H9 (cell line): ENCODE measurements around the gene LY6G5B. TPM values are rescaled to one million over a fixed set of nuclear protein-coding genes. Genes with fewer than 3 reads are reported as not detected.
A peak's percentile ranks its signal among the peaks of the same experiment; 100 is the strongest.

Source experiments
- DNase-seq: peaks from one replicate; pipeline ENCODE4 v3.0.0-alpha.2; 2017
- H2AFZ ChIP-seq: one replicate; pipeline ENCODE4 v1.6.1; 2013; ENCODE audit warnings: mild to moderate bottlenecking, low read length, control low read depth, moderate library complexity
- H2AK5ac ChIP-seq: 2 replicates; pipeline ENCODE4 v1.6.1; 2013; ENCODE audit warnings: low read length, control low read depth, mixed read lengths; ENCODE audit not compliant: insufficient read length
- H2BK120ac ChIP-seq: one replicate; pipeline ENCODE4 v1.6.1; 2013; ENCODE audit warnings: low read depth, mild to moderate bottlenecking, low read length, control low read depth, inconsistent platforms; ENCODE audit not compliant: poor library complexity, severe bottlenecking
- H2BK12ac ChIP-seq: 2 replicates; pipeline ENCODE4 v1.6.1; 2013; ENCODE audit warnings: low read length, control low read depth, mixed read lengths, low read depth; ENCODE audit not compliant: insufficient read length
- H2BK15ac ChIP-seq: 2 replicates; pipeline ENCODE4 v1.6.1; 2013; ENCODE audit warnings: low read depth, low read length, control low read depth
- H2BK20ac ChIP-seq: one replicate; pipeline ENCODE4 v1.6.1; 2013; ENCODE audit warnings: low read depth, mild to moderate bottlenecking, low read length, control low read depth, inconsistent platforms; ENCODE audit not compliant: poor library complexity, severe bottlenecking
- H2BK5ac ChIP-seq: 2 replicates; pipeline ENCODE4 v1.6.1; 2013; ENCODE audit warnings: low read length, control low read depth, mixed read lengths; ENCODE audit not compliant: insufficient read length
- H3K14ac ChIP-seq: 2 replicates; pipeline ENCODE4 v1.6.1; 2013; ENCODE audit warnings: low read length, control low read depth; ENCODE audit not compliant: insufficient read depth
- H3K18ac ChIP-seq: 2 replicates; pipeline ENCODE4 v1.6.1; 2013; ENCODE audit warnings: low read depth, mild to moderate bottlenecking, mixed read lengths, low read length, control low read depth; ENCODE audit not compliant: insufficient read length
- H3K23ac ChIP-seq: 2 replicates; pipeline ENCODE4 v1.6.1; 2013; ENCODE audit warnings: low read length, control low read depth, mixed read lengths, low read depth; ENCODE audit not compliant: insufficient read length
- H3K23me2 ChIP-seq: 2 replicates; pipeline ENCODE4 v1.6.1; 2013; ENCODE audit warnings: low read depth, mild to moderate bottlenecking, mixed read lengths, low read length, control low read depth; ENCODE audit not compliant: insufficient read length, poor library complexity, severe bottlenecking
- H3K27ac ChIP-seq: 2 replicates; pipeline ENCODE4 v1.5.1; 2013; ENCODE audit warnings: low read length, control low read depth, mixed read lengths, low read depth; ENCODE audit not compliant: insufficient read length
- H3K27me3 ChIP-seq: 2 replicates; pipeline ENCODE4 v1.6.1; 2013; ENCODE audit warnings: low read length, control low read depth, inconsistent platforms; ENCODE audit not compliant: insufficient read depth
- H3K4ac ChIP-seq: 2 replicates; pipeline ENCODE4 v1.6.1; 2013; ENCODE audit warnings: low read depth, mild to moderate bottlenecking, control low read depth, inconsistent platforms, low read length, moderate library complexity
- H3K4me1 ChIP-seq: 2 replicates; pipeline ENCODE4 v1.6.1; 2013; ENCODE audit warnings: low read length, control low read depth, inconsistent platforms; ENCODE audit not compliant: insufficient read depth
- H3K4me2 ChIP-seq: 2 replicates; pipeline ENCODE4 v1.6.1; 2013; ENCODE audit warnings: low read length, control low read depth, mixed read lengths; ENCODE audit not compliant: insufficient read length, insufficient read depth
- H3K56ac ChIP-seq: 2 replicates; pipeline ENCODE4 v1.6.1; 2013; ENCODE audit warnings: low read depth, mild to moderate bottlenecking, mixed read lengths, low read length, control low read depth; ENCODE audit not compliant: insufficient read length
- H3K79me1 ChIP-seq: 2 replicates; pipeline ENCODE4 v1.6.1; 2013; ENCODE audit warnings: low read depth, mild to moderate bottlenecking, moderate library complexity, low read length, control low read depth, inconsistent platforms; ENCODE audit not compliant: insufficient read depth, poor library complexity, severe bottlenecking
- H3K79me2 ChIP-seq: 2 replicates; pipeline ENCODE4 v1.6.1; 2013; ENCODE audit warnings: low read length, control low read depth, inconsistent platforms; ENCODE audit not compliant: insufficient read depth
- H3K9ac ChIP-seq: 2 replicates; pipeline ENCODE4 v1.6.1; 2013; ENCODE audit warnings: low read length, control low read depth, mixed read lengths; ENCODE audit not compliant: insufficient read length; ENCODE audit errors: extremely low read depth
- H3K9me3 ChIP-seq: one replicate; pipeline ENCODE4 v1.6.1; 2013; ENCODE audit warnings: low read depth, low read length, inconsistent platforms; ENCODE audit not compliant: control insufficient read depth
- H3T11ph ChIP-seq: one replicate; pipeline ENCODE4 v1.6.1; 2013; ENCODE audit warnings: mild to moderate bottlenecking, low read length, control low read depth, inconsistent platforms
- H4K20me1 ChIP-seq: one replicate; pipeline ENCODE4 v1.6.1; 2013; ENCODE audit not compliant: control insufficient read depth, insufficient read length, insufficient read depth
- H4K5ac ChIP-seq: 2 replicates; pipeline ENCODE4 v1.6.1; 2013; ENCODE audit warnings: low read depth, mild to moderate bottlenecking, mixed read lengths, low read length, control low read depth; ENCODE audit not compliant: insufficient read length
- H4K8ac ChIP-seq: replicated peaks from 2 replicates; pipeline ENCODE4 v1.6.1; 2013; ENCODE audit warnings: low read length, control low read depth, mixed read lengths, low read depth; ENCODE audit not compliant: insufficient read length
- H4K91ac ChIP-seq: 2 replicates; pipeline ENCODE4 v1.6.1; 2013; ENCODE audit warnings: low read depth, mild to moderate bottlenecking, moderate library complexity, mixed read lengths, low read length, control low read depth; ENCODE audit not compliant: insufficient read length
- H3K27ac Mint-ChIP-seq, 3 experiments: 2 replicates in 2 of 3; 3 replicates in 1 of 3; pipeline ENCODE4 v1.8.0; 2020 to 2021; ENCODE audit warnings: mixed read lengths in 3 of 3, mild to moderate bottlenecking in 1 of 3, moderate library complexity in 1 of 3
- H3K27me3 Mint-ChIP-seq: 2 replicates; pipeline ENCODE4 v1.8.0; 2021; ENCODE audit warnings: low read depth, mild to moderate bottlenecking, moderate library complexity, mixed read lengths
- H3K36me3 Mint-ChIP-seq, 3 experiments: 2 replicates in 2 of 3; 3 replicates in 1 of 3; pipeline ENCODE4 v1.8.0; 2020 to 2021; ENCODE audit warnings: low read depth in 3 of 3, mixed read lengths in 3 of 3; ENCODE audit not compliant: insufficient read depth in 1 of 3
- H3K4me1 Mint-ChIP-seq, 2 experiments: 2 replicates each; pipeline ENCODE4 v1.8.0; 2020; ENCODE audit warnings: mixed read lengths in 2 of 2
- H3K4me3 Mint-ChIP-seq, 2 experiments: 2 replicates in 1 of 2; 3 replicates in 1 of 2; pipeline ENCODE4 v1.8.0; 2020 to 2021; ENCODE audit warnings: mild to moderate bottlenecking in 2 of 2, mixed read lengths in 2 of 2, moderate library complexity in 1 of 2
- H3K9me3 Mint-ChIP-seq, 2 experiments: 2 replicates in 1 of 2; 3 replicates in 1 of 2; pipeline ENCODE4 v1.8.0; 2020; ENCODE audit warnings: mild to moderate bottlenecking in 2 of 2, mixed read lengths in 2 of 2, moderate library complexity in 1 of 2
- WGBS: extraction: QIAGEN DNeasy Blood & Tissue Kit; methylation state at CpG from one replicate; pipeline ENCODE4 v1.1.7; 2013; ENCODE audit warnings: missing lambda C conversion rate, low lambda C conversion rate, mixed read lengths; ENCODE audit not compliant: insufficient read length; ENCODE audit errors: extremely low coverage; 5-methylcytosine and 5-hydroxymethylcytosine counted together
- total RNA-seq: library from RNA; stranded (reverse); gene quantifications from 2 replicates; pipeline ENCODE4 v1.2.1, GENCODE V29; 2021
- TF ChIP-seq, protein P1 (sequence below): fragments of 200-600 bp; sonication (generic); conservative IDR thresholded peaks from 3 replicates; pipeline ENCODE4 v1.8.0; 2021; ENCODE audit warnings: antibody characterized with exemption, mild to moderate bottlenecking

The LY6G5B gene
- total RNA-seq, 1 experiment from 2014 or later: 21.6 TPM

DNA sequence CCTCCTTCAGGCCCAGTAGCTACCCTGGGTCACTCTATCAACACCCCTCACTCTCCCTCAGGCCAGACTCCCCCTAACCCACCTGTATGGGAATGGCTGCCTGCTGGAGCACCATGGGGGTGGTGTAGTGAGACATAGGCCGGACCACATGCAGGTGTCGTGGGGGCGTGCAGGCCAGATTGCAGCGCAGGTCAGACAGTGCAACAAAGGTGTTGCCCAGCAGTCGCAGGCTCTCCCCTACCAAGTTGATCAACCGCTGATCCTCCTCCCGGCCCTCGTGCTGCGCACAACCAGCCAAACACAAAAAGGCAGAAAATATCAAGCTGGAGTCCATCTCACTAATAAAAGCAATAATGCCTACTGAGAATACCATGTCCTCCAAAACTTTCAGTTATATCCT, 24.5 kb upstream of the LY6G5B start:
- no peak overlapping the region for H3K4me2 ChIP-seq
- no peaks in the 10 kb centered on the region for H3K9me3 Mint-ChIP-seq
- H4K91ac ChIP-seq: no peak overlapping the region
- no peak overlapping the region for H2BK120ac ChIP-seq
- H3K18ac ChIP-seq: no peak overlapping the region
- H3K79me1 ChIP-seq: no peaks in the 10 kb centered on the region
- no peak overlapping the region for H3K9ac ChIP-seq
- no peak overlapping the region for H3T11ph ChIP-seq
- H2AFZ ChIP-seq: no peak overlapping the region
- H3K4me3 Mint-ChIP-seq: no peak overlapping the region
- no peak overlapping the region for H3K23ac ChIP-seq
- no peak overlapping the region for H3K14ac ChIP-seq
- H3K27me3 Mint-ChIP-seq: no peaks in the 10 kb centered on the region
- TF ChIP-seq, protein P1, sequence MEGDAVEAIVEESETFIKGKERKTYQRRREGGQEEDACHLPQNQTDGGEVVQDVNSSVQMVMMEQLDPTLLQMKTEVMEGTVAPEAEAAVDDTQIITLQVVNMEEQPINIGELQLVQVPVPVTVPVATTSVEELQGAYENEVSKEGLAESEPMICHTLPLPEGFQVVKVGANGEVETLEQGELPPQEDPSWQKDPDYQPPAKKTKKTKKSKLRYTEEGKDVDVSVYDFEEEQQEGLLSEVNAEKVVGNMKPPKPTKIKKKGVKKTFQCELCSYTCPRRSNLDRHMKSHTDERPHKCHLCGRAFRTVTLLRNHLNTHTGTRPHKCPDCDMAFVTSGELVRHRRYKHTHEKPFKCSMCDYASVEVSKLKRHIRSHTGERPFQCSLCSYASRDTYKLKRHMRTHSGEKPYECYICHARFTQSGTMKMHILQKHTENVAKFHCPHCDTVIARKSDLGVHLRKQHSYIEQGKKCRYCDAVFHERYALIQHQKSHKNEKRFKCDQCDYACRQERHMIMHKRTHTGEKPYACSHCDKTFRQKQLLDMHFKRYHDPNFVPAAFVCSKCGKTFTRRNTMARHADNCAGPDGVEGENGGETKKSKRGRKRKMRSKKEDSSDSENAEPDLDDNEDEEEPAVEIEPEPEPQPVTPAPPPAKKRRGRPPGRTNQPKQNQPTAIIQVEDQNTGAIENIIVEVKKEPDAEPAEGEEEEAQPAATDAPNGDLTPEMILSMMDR: no peak
- H3K36me3 Mint-ChIP-seq: peaks cover 64 to 92% (median 89%) of the 10 kb centered on the region in 3 experiments
- no peak overlapping the region for H3K56ac ChIP-seq
- no peaks in the 10 kb centered on the region for H3K9me3 ChIP-seq
- no CpG with 5 or more reads among the region's 9 CpGs for WGBS
- H3K27ac ChIP-seq: no peak overlapping the region
- no peak overlapping the region for H2BK15ac ChIP-seq
- H3K27ac Mint-ChIP-seq: peak overlapping the region in 1 of 3 experiments; percentile 85; a peak in 3 of 7 replicates
- H3K4ac ChIP-seq: no peak overlapping the region
- DNase-seq: no peak
- H2BK5ac ChIP-seq: no peak overlapping the region
- H3K79me2 ChIP-seq: peaks cover 3% of the 10 kb centered on the region; the same call in 1 of the 2 replicates
- no peak overlapping the region for H2AK5ac ChIP-seq
- H2BK20ac ChIP-seq: no peak overlapping the region
- H3K27me3 ChIP-seq: no peaks in the 10 kb centered on the region
- peaks cover 2 to 3% of the 10 kb centered on the region in 2 experiments; a peak in 1 of 4 replicates for H3K4me1 Mint-ChIP-seq
- H3K4me1 ChIP-seq: no peaks in the 10 kb centered on the region
- no peaks in the 10 kb centered on the region for H4K20me1 ChIP-seq
- H4K8ac ChIP-seq: no peak overlapping the region
- no peaks in the 10 kb centered on the region for H3K23me2 ChIP-seq
- H2BK12ac ChIP-seq: no peak overlapping the region
- H4K5ac ChIP-seq: no peak overlapping the region
